ENCODE results near the gene MYO1E.

- TF ChIP-seq CTCF (IDR thresholded peaks at IDR 0.05; ENCODE audit: low read depth, low read length, poor library complexity, severe bottlenecking): no peak
- no peak for TF ChIP-seq EZH2phosphoT487 (IDR thresholded peaks at IDR 0.05; ENCODE audit: borderline replicate concordance, low read length)
Measured at GRCh38 chr15:59349680-59350420, 22.8 kb downstream of the MYO1E start.
